NK-92 treated with Interleukin-12 subunit alpha and Interleukin-12 subunit beta, amount 100 ng/mL, for 24 hours (cell line): ENCODE results near the gene NLRP3.
"Not testable (repeated sequence)": the region's sequence is repeated elsewhere in the genome, so short reads cannot be mapped to it uniquely, and the experiment has no call there.

Experiments
- DNase-seq: peaks from one replicate; lab custom pipeline; 2025; lab: John Stamatoyannopoulos, UW

NLRP3 gene

DNA sequence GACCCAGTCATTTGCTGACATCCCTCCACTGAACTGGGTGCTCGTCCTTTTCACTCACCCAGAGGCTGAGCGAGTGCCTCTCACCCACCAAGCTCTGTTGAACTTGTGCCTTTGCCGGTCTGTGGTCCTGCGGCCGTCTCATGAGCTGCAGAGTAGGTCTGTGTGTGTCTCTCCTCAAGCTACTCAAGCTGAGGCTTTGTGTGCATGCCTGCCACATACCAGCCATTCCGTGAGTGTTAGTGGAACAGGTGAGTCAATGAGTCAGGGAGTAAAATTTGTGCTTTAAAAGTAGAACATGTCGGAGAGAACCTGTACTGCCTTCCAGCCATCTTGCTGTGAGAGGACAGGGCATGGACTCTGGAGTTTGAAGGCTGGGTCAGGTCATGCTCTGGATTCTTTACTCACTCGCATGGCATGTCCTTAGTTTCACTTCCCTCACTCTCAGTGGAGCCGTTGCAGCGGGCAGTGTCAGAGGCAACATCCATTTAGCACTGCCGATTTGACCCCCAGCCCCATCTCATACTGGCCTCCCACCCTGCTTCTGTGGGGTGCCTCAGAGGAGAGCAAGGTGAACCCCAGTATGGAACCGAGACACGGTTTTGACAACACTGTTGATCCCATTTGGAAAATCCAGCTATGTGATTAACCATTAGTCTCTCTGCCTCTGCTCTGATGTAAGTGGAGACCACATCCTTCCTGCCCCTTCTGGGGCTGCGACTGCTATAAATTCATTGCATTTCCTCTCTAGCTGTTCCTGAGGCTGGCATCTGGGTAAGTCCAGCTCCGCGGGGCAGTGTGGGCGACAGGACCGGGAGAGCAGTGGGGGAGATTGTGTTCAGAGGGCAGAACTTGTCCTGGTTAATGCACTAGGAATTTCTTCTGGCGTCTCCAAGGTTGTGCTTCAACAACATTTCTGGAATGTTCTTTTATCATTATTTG lies at the start of gene NLRP3:
Gene NLRP3, plus strand, starts transcription at position 751 of the 939 bp plus-strand sequence. CDS start 2,628 bp downstream, outside the sequence.
- no peak for DNase-seq

GRCh38 chr1:247366345-247366744 lies 49.6 kb upstream of the NLRP3 start:
- not testable (repeated sequence) for DNase-seq

DNA sequence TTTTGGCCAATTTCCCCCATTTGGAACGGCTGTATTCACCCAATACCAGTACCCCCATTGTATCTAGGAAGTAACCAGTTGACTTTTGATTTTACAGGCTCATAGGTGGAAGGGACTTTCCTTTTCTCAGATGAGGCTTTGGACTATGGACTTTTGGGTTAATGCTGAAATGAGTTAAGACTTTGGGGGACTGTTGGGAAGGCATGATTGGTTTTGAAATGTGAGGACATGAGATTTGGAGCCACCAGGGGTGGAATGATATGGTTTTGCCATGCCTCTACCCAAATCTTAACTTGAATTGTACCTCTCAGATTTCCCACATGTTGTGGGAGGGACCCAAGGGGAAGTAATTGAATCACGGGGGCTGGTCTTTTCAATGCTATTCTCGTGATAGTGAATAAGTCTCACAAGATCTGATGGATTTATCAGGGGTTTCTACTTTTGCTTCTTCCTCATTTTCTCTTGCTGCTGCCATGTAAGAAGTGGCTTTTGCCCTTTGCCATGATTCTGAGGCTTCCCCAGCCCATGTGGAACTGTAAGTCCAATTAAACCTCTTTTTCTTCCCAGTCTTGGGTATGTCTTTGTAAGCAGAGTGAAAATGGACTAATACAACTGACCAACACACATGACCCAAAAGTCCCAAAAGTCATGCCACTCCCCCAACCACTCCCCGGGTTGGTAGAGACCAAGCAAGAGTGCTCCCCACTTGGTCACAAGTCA lies 48.9 kb upstream of the NLRP3 start:
- no peak for DNase-seq

GRCh38 chr1:247367786-247368422 lies 48.1 kb upstream of the NLRP3 start:
- peak; percentile 15 for DNase-seq

DNA sequence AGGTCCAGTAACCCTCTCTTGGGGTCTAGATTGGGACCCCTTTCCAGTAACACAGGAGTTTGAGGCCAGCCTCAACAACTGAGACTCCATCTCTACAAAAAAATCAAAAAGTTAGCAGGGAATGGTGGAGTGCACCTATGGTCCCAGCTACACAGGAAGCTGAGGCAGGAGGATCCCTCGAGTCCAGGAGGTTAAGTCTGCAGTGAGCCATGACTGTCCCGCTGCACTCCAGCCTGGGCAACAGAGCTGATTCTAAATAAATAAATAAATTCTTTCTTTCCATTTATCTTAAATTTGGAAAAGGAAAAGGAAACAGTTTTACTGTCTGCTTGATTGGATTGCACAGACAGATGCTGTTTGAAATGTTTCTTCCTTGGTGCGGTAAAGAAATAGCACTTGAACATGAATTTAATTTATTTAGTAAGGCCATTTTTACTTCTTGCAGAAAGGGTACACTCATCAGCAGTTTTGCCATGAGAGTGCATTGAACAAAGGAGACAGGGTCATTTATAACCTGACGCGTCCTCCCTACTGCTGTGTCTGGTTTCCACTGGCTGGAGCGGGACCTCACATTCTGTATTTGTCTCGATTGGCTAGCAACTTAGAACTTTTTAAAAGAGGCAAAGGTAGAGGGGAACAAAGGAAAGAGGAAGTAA lies 47.4 kb upstream of the NLRP3 start:
- DNase-seq, result no peak

DNA sequence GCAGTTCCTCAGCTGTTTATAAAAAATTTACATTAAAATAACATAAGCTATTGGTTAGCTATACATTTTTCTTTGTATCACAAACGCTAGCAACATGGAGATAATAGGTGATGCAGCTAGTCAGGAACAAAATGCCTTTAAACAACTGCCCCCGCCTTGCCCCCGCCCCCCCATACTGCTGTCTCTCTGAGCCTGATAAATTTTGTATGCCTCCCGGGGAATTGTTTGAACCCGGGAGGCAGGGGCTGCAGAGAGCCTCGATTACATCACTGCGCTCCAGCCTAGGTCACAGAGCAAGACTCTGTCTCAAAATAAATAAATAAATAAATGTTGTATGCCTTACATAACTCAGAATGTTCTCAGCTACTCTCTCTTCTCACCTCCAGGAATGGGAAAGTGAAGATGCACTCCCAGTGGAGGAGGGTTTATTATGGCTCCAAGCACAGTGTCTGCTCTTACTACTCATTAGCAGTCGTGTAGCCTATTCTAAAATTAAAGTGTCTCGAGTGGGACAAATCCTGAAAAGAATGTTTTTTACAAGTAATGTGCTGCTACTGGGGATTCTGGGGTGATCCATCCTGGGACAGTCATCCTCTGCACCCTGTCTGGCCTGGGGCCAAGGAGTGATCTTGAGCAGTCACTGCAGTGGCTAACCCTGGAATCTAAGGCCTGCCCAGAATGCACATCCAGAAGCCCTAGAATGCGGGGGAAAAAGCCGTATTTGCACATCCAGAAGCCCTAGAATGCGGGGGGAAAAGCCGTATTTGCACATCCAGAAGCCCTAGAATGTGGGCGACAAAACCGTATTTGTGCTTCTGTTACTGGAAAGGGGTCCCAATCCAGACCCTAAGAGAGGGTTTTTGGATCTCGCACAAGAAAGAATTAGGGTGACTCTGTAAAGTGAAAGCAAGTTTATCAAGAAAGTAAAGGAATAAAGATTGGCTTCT lies 44.9 kb upstream of the NLRP3 start:
- DNase-seq, result no peak

GRCh38 chr1:247371801-247372259 lies 44.1 kb upstream of the NLRP3 start:
- DNase-seq, result no peak

DNA sequence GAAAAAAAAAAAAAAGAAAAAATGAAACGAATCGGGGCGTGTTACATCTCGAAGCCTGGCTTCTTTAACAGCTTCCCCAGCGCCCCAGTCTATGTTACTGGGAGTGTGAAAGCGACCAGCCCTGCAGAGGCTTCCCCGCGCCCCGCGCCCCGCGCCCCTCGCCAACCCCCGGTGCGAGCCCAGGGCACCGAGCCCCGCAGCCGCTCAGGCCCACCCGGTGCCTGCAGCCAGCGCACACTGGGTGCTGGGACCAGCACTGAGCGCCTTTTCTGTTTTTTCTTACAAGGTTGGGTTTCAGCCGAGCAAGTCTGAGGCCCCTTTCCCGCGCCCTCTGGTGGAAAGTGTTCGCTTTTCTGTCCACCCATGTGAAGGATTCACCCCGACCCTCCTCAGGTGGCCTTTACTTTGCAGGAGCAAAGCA lies 42.2 kb upstream of the NLRP3 start:
- DNase-seq, result no peak

DNA sequence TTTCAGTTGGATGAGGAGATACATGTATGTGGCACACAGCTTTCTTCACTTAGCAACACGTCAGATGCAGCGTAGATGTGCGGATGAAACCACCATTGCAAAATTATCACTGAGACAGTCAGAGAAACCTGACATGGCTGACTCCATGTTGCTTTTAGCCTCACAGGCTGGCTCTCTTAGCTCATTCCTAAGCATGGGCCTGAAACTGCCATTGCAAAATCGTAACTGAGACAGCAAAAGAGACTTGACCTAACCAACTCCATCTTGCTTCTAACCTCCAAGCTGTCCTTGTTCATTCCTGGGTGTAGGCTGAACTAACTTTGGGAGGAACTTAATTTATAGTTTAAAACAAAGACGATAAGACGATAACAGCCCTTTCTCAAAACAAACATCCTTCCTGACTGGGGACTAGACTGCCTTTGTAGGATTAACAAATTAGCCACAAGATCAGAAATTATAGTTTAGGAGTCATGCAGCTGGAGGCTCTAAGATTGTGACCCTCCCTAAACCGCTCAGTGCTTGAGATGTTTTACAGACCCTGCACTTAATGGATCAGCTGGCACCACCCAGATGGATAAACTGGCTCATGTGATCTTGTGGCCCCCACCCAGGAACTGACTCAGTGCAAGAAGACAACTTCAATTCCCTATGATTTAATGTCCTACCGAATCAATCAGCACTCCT lies 41.2 kb upstream of the NLRP3 start:
- not testable (repeated sequence) for DNase-seq

GRCh38 chr1:247375747-247376146 lies 40.2 kb upstream of the NLRP3 start:
- DNase-seq, result no peak

- DNase-seq, result no peak
Measured at GRCh38 chr1:247376659-247377058, 39.3 kb upstream of the NLRP3 start.

- not testable (repeated sequence) for DNase-seq
Measured at GRCh38 chr1:247377656-247378055, 38.3 kb upstream of the NLRP3 start.

GRCh38 chr1:247378334-247379073 lies 37.5 kb upstream of the NLRP3 start:
- DNase-seq, result no peak

DNA sequence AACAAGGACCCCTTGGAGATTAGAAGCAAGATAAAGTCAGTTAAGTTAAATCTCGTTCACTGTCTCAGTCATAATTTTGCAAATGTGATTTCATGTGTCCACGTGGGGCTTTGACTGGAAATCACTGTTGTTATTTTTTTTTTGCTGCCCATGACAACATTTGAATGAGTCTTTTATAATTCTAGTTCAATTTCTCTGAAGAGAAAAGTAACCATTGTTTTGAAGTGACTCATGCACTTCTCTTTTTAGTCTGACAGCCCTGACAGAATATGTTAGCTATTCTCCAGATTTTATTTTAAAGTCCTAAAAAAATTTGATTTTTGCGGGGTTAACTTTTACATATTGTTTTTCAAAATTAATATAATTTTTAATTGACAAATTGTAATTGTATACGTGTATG lies 30.7 kb upstream of the NLRP3 start:
- DNase-seq, result no peak

DNA sequence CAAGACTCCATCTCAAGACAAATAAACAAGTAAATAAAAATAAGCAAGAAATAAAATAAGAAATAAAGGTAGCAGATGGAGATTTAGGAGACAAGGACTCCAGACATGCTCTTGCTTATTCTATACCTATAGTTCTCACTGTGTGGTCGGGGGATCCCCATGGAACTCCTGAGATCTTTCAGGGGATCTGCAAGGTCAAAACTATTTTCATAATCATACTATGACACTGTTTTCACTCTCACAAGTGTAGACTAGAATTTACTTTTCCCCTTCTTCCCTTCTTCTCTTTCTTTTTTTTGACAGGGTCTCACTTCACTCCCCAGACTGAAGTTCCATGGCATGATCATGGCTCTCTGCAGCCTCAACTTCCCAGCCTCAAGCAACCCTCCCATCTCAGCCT lies 29.8 kb upstream of the NLRP3 start:
- no peak for DNase-seq

DNA sequence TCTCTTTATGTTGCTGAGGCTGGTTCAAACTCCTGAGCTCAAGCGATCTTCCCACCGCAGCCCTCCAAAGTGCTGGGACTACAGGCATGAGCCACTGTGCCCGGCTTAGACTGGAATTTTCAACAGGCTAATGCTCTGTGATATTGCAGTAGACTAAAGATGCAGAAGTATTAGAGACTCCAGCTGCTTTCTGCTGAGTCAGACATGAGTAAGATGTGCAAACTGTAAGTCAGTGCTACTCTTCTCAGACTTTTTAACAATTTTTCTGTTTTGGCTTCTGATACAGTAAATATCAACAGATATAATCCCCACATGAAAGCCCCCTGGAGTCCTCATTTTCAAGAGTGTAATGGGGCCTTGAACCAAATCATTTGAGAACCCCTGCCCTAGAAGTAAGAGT lies 29.3 kb upstream of the NLRP3 start:
- no peak for DNase-seq

DNA sequence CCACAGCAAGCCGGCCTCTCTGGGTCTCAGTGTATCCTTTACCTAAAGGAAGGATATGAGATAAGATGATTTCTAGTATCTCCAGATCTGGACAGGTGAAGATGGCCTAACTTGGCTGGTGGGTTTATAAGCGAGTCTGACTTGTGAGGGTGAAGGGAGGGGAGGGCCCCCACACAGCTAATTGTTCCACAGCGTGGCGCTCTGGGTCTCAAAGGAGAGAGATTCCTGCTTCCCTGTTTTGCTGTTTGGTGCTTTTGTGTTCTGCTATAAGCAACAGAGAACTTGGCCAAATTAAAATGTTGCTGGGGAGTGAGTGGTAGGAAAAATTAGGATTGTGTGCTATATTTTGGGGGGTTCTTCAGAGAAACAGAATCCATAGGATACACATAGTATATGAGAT lies 28.9 kb upstream of the NLRP3 start:
- no peak for DNase-seq

DNA sequence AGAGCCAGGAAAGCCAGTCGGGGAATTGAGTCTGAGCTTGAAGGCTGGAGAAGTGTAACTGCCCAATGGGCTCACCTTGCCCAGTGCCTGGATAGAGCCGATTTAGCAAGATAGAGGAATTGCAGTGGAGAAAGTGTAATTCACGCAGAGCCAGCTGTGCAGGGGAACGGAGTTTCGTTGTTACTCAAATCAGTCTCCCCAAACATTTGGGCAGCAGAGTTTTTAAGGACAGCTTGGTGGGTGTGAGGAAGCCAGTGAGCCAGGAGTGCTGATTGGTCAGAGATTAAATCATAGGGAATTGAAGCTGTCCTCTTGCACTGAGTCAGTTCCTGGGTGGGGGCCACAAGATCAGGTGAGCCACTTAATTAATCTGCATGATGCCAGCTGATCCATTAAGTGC lies 28.4 kb upstream of the NLRP3 start:
- DNase-seq, result no peak

GRCh38 chr1:247390116-247390791 lies 25.7 kb upstream of the NLRP3 start:
- peak; percentile 82 for DNase-seq
